ENCODE measurements around the gene F7. TPM values are rescaled to one million over a fixed set of nuclear protein-coding genes. Genes with fewer than 3 reads are reported as not detected.

The F7 gene
- total RNA-seq, 1 experiment from 2014 or later = not detected

DNA sequence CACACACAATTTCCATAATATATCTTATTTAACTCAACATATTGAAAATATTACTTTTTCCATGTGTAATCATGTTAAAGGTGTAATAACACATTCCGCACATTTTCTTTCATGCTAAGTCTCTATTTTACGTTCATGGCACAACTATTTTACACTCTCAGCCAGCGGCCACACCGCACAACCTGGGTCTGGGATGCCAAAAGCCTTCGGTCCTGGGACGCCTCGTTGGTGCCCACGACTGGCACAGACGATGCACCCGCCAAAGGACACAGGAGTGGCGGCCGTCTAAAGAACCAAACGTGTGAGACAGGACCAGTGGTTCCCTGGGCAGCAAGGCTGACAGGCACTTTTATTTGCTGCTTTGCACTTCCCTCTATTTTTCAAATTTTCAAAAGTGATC, 42.8 kb downstream of the F7 start:
- H3K4me2 ChIP-seq (ENCODE audit: low read length) = no peak overlapping the region
- no peaks in the 10 kb centered on the region for H3K79me2 ChIP-seq (ENCODE audit: low read length)
- ATAC-seq (no peak), DNase-seq (no peak)
- H3K27ac ChIP-seq (ENCODE audit: low read length) = no peak overlapping the region
- no peak overlapping the region for H2AFZ ChIP-seq (ENCODE audit: low read length)
- peaks cover 9% of the 10 kb centered on the region for H3K4me1 ChIP-seq (ENCODE audit: insufficient read depth, low read length)
- no peaks in the 10 kb centered on the region for H4K20me1 ChIP-seq (ENCODE audit: low read length)
- ChIA-PET POLR2A (ENCODE audit: unreplicated experiment) (no interaction called here), CTCF (no interaction called here)
- H3K9ac ChIP-seq (ENCODE audit: low read length) = no peak overlapping the region
- H3F3A ChIP-seq (ENCODE audit: low read length, unreplicated experiment) = no peaks in the 10 kb centered on the region
- no peaks in the 10 kb centered on the region for H3K9me3 ChIP-seq (ENCODE audit: low read length)
- no peak overlapping the region for H3K4me3 ChIP-seq (ENCODE audit: low read length)
- no peaks in the 10 kb centered on the region for H3K36me3 ChIP-seq (ENCODE audit: low read depth, low read length)
- TF ChIP-seq EZH2phosphoT487 (IDR thresholded peaks at IDR 0.05; ENCODE audit: borderline replicate concordance, low read length) (no peak), EZH2 (IDR thresholded peaks at IDR 0.05; ENCODE audit: low read length, unreplicated experiment) (no peak)
- TF ChIP-seq, protein P1, sequence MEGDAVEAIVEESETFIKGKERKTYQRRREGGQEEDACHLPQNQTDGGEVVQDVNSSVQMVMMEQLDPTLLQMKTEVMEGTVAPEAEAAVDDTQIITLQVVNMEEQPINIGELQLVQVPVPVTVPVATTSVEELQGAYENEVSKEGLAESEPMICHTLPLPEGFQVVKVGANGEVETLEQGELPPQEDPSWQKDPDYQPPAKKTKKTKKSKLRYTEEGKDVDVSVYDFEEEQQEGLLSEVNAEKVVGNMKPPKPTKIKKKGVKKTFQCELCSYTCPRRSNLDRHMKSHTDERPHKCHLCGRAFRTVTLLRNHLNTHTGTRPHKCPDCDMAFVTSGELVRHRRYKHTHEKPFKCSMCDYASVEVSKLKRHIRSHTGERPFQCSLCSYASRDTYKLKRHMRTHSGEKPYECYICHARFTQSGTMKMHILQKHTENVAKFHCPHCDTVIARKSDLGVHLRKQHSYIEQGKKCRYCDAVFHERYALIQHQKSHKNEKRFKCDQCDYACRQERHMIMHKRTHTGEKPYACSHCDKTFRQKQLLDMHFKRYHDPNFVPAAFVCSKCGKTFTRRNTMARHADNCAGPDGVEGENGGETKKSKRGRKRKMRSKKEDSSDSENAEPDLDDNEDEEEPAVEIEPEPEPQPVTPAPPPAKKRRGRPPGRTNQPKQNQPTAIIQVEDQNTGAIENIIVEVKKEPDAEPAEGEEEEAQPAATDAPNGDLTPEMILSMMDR (conservative IDR thresholded peaks at IDR 0.05; ENCODE audit: low read depth, low read length) = no peak
- H3K9me2 ChIP-seq (replicated peaks; ENCODE audit: low read length) = no peaks in the 10 kb centered on the region
- intact Hi-C loops (cut with micrococcal nuclease) = no loop called here
- no TSS peak for BruUV-seq (replicated peaks)
- no peaks in the 10 kb centered on the region for H3K27me3 ChIP-seq (ENCODE audit: low read length)

DNA sequence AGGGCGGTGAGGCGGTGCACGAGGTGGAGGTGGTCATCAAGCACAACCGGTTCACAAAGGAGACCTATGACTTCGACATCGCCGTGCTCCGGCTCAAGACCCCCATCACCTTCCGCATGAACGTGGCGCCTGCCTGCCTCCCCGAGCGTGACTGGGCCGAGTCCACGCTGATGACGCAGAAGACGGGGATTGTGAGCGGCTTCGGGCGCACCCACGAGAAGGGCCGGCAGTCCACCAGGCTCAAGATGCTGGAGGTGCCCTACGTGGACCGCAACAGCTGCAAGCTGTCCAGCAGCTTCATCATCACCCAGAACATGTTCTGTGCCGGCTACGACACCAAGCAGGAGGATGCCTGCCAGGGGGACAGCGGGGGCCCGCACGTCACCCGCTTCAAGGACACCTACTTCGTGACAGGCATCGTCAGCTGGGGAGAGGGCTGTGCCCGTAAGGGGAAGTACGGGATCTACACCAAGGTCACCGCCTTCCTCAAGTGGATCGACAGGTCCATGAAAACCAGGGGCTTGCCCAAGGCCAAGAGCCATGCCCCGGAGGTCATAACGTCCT, 43.4 kb downstream of the F7 start:
- Histone ChIP-seq H3K4me2 (ENCODE audit: low read length) (no peak overlapping the region), H2AFZ (ENCODE audit: low read length) (no peak overlapping the region), H3K4me1 (ENCODE audit: insufficient read depth, low read length) (peaks cover 12% of the 10 kb centered on the region), H3K36me3 (ENCODE audit: low read depth, low read length) (no peaks in the 10 kb centered on the region), H3K4me3 (ENCODE audit: low read length) (no peak overlapping the region), H3K79me2 (ENCODE audit: low read length) (no peaks in the 10 kb centered on the region), H3K27ac (ENCODE audit: low read length) (no peak overlapping the region), H3K9ac (ENCODE audit: low read length) (no peak overlapping the region), H3F3A (ENCODE audit: low read length, unreplicated experiment) (no peaks in the 10 kb centered on the region), H3K27me3 (ENCODE audit: low read length) (no peaks in the 10 kb centered on the region), H4K20me1 (ENCODE audit: low read length) (no peaks in the 10 kb centered on the region), H3K9me3 (ENCODE audit: low read length) (no peaks in the 10 kb centered on the region), H3K9me2 (replicated peaks; ENCODE audit: low read length) (no peaks in the 10 kb centered on the region)
- ATAC-seq (no peak), DNase-seq (no peak)
- TF ChIP-seq, protein P1 (conservative IDR thresholded peaks at IDR 0.05; ENCODE audit: low read depth, low read length) = no peak
- no peak for TF ChIP-seq EZH2 (IDR thresholded peaks at IDR 0.05; ENCODE audit: low read length, unreplicated experiment)
- no peak for TF ChIP-seq EZH2phosphoT487 (IDR thresholded peaks at IDR 0.05; ENCODE audit: borderline replicate concordance, low read length)
- no TSS peak for BruUV-seq (replicated peaks)
- ChIA-PET CTCF (no interaction called here), POLR2A (ENCODE audit: unreplicated experiment) (no interaction called here)
- intact Hi-C loops (cut with micrococcal nuclease) = no loop called here

DNA sequence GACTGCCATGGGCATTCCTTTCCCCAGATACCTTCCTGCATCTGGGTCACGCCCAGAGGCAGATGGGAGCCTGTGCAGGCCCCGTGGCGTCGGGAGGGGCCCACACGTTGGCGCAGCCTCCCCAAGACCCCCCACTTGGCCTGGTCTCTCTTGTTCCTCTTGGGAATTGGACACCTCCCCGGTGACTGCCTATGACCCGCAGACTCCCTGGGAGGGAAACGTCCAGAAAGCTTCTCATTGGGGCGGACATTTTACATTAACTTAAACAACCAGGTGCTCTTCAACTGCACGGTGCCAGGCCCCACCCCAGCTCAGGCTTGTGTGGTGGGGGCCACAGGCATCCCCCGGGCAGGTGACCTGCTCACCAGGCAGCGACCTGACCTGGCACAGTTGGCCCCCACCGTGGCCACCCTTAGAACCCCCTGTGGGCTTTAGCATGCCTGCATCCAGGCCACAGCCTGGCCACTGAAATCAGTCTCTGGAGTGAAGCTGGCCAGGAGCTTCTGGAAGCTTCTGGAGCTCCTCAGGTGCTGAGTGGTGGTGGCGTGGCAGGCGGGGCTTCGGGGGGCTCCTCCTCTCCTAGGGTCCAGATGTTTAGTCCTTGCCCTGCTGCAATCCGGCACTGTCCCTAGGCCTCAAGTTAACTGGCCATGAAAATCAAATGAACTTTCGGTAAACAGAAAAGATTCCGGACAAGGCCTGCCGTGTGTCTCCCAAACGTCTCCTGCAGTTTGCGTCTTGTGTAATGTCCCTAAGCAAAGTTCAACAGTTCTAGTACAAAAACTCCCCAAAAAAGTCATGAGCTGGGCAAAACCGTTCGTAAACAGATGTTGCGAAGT, 44.3 kb downstream of the F7 start:
- H3K4me2 ChIP-seq (ENCODE audit: low read length) = no peak overlapping the region
- no peak overlapping the region for H3K27ac ChIP-seq (ENCODE audit: low read length)
- POLR2A ChIA-PET (ENCODE audit: unreplicated experiment) = no interaction called here
- no peak overlapping the region for H2AFZ ChIP-seq (ENCODE audit: low read length)
- CTCF ChIA-PET = no interaction called here
- no TSS peak for BruUV-seq (replicated peaks)
- no peaks in the 10 kb centered on the region for H3K9me3 ChIP-seq (ENCODE audit: low read length)
- no peak overlapping the region for H3K4me3 ChIP-seq (ENCODE audit: low read length)
- intact Hi-C loops (cut with micrococcal nuclease) = no loop called here
- TF ChIP-seq, protein P1 (conservative IDR thresholded peaks at IDR 0.05; ENCODE audit: low read depth, low read length) = no peak
- no peak for TF ChIP-seq EZH2 (IDR thresholded peaks at IDR 0.05; ENCODE audit: low read length, unreplicated experiment)
- no peak for TF ChIP-seq EZH2phosphoT487 (IDR thresholded peaks at IDR 0.05; ENCODE audit: borderline replicate concordance, low read length)
- no peaks in the 10 kb centered on the region for H3F3A ChIP-seq (ENCODE audit: low read length, unreplicated experiment)
- no peaks in the 10 kb centered on the region for H4K20me1 ChIP-seq (ENCODE audit: low read length)
- no peak for ATAC-seq
- peaks cover 16% of the 10 kb centered on the region for H3K4me1 ChIP-seq (ENCODE audit: insufficient read depth, low read length)
- no peak overlapping the region for H3K9ac ChIP-seq (ENCODE audit: low read length)
- no peaks in the 10 kb centered on the region for H3K9me2 ChIP-seq (replicated peaks; ENCODE audit: low read length)
- H3K27me3 ChIP-seq (ENCODE audit: low read length) = no peaks in the 10 kb centered on the region
- no peaks in the 10 kb centered on the region for H3K36me3 ChIP-seq (ENCODE audit: low read depth, low read length)
- DNase-seq = no peak
- H3K79me2 ChIP-seq (ENCODE audit: low read length) = no peaks in the 10 kb centered on the region

Data from PC-3 (cell line).